MM.1S (cell line): ENCODE results near the gene CEP290.
A peak's percentile ranks its signal among the peaks of the same experiment; 100 is the strongest.

Experiments used
- DNase-seq: peaks from one replicate; pipeline ENCODE4 v3.0.0-alpha.2; 2015
- H2AFZ ChIP-seq: fragments of 300-600 bp; sonication (generic); 2 replicates; pipeline ENCODE4 v1.6.0; 2016; ENCODE audit warnings: antibody characterized with exemption, low read length
- H3F3A ChIP-seq: fragments of 300-600 bp; sonication (generic); 2 replicates; pipeline ENCODE4 v1.6.1; 2016; ENCODE audit warnings: mild to moderate bottlenecking, antibody characterized with exemption, low read length, moderate library complexity, mixed read lengths; ENCODE audit not compliant: insufficient read depth
- H3K27ac ChIP-seq: fragments of 300-600 bp; sonication (generic); 2 replicates; pipeline ENCODE4 v1.5.1; 2016; ENCODE audit warnings: mild to moderate bottlenecking, low read length
- H3K27me3 ChIP-seq: fragments of 300-600 bp; sonication (generic); replicated peaks from 2 replicates; pipeline ENCODE4 v1.6.0; 2016; ENCODE audit warnings: low read length; ENCODE audit not compliant: insufficient read depth
- H3K36me3 ChIP-seq: fragments of 300-600 bp; sonication (generic); replicated peaks from 2 replicates; pipeline ENCODE4 v1.6.1; 2016; ENCODE audit warnings: mild to moderate bottlenecking, low read length, mixed read lengths; ENCODE audit not compliant: insufficient read depth
- H3K4me1 ChIP-seq: fragments of 300-600 bp; sonication (generic); 2 replicates; pipeline ENCODE4 v1.6.1; 2016; ENCODE audit warnings: low read length, mixed read lengths
- H3K4me2 ChIP-seq: fragments of 300-600 bp; sonication (generic); 2 replicates; pipeline ENCODE4 v1.6.0; 2016; ENCODE audit warnings: low read depth, low read length
- H3K4me3 ChIP-seq: fragments of 300-600 bp; sonication (generic); 2 replicates; pipeline ENCODE4 v1.5.1; 2016; ENCODE audit warnings: low read length, mixed read lengths
- H3K79me2 ChIP-seq: fragments of 300-600 bp; sonication (generic); 2 replicates; pipeline ENCODE4 v1.6.1; 2016; ENCODE audit warnings: mixed run types, low read length, mixed read lengths
- H3K9ac ChIP-seq: fragments of 300-600 bp; sonication (generic); 2 replicates; pipeline ENCODE4 v1.6.1; 2016; ENCODE audit warnings: low read length, mixed read lengths
- H3K9me2 ChIP-seq: fragments of 300-600 bp; sonication (generic); replicated peaks from 2 replicates; pipeline ENCODE4 v1.6.1; 2016; ENCODE audit warnings: mild to moderate bottlenecking, low read length, mixed read lengths; ENCODE audit not compliant: insufficient read depth
- H3K9me3 ChIP-seq: fragments of 300-600 bp; sonication (generic); replicated peaks from 2 replicates; pipeline ENCODE4 v1.6.1; 2016; ENCODE audit warnings: mild to moderate bottlenecking, low read length, mixed read lengths; ENCODE audit not compliant: insufficient read depth
- H4K20me1 ChIP-seq: fragments of 300-600 bp; sonication (generic); 2 replicates; pipeline ENCODE4 v1.6.1; 2016; ENCODE audit warnings: mild to moderate bottlenecking, low read length, moderate library complexity, mixed read lengths; ENCODE audit not compliant: insufficient read depth
- EZH2 ChIP-seq: fragments of 300-600 bp; sonication (generic); optimal IDR thresholded peaks from 2 replicates; pipeline ENCODE3; 2017; ENCODE audit warnings: low read depth, mild to moderate bottlenecking, antibody characterized with exemption, low read length, mixed read lengths
- EZH2phosphoT487 ChIP-seq: fragments of 300-600 bp; sonication (generic); IDR thresholded peaks from 2 replicates; pipeline ENCODE4 v1.6.1; 2018; ENCODE audit warnings: antibody characterized with exemption, low read length
- TF ChIP-seq, protein P1 (sequence below): fragments of 300-600 bp; sonication (generic); IDR thresholded peaks from 2 replicates; pipeline ENCODE4 v1.5.1; 2016; ENCODE audit warnings: antibody characterized with exemption, low read length, mixed read lengths

CEP290 gene, protein sequence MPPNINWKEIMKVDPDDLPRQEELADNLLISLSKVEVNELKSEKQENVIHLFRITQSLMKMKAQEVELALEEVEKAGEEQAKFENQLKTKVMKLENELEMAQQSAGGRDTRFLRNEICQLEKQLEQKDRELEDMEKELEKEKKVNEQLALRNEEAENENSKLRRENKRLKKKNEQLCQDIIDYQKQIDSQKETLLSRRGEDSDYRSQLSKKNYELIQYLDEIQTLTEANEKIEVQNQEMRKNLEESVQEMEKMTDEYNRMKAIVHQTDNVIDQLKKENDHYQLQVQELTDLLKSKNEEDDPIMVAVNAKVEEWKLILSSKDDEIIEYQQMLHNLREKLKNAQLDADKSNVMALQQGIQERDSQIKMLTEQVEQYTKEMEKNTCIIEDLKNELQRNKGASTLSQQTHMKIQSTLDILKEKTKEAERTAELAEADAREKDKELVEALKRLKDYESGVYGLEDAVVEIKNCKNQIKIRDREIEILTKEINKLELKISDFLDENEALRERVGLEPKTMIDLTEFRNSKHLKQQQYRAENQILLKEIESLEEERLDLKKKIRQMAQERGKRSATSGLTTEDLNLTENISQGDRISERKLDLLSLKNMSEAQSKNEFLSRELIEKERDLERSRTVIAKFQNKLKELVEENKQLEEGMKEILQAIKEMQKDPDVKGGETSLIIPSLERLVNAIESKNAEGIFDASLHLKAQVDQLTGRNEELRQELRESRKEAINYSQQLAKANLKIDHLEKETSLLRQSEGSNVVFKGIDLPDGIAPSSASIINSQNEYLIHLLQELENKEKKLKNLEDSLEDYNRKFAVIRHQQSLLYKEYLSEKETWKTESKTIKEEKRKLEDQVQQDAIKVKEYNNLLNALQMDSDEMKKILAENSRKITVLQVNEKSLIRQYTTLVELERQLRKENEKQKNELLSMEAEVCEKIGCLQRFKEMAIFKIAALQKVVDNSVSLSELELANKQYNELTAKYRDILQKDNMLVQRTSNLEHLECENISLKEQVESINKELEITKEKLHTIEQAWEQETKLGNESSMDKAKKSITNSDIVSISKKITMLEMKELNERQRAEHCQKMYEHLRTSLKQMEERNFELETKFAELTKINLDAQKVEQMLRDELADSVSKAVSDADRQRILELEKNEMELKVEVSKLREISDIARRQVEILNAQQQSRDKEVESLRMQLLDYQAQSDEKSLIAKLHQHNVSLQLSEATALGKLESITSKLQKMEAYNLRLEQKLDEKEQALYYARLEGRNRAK (N-terminal part only)

DNA sequence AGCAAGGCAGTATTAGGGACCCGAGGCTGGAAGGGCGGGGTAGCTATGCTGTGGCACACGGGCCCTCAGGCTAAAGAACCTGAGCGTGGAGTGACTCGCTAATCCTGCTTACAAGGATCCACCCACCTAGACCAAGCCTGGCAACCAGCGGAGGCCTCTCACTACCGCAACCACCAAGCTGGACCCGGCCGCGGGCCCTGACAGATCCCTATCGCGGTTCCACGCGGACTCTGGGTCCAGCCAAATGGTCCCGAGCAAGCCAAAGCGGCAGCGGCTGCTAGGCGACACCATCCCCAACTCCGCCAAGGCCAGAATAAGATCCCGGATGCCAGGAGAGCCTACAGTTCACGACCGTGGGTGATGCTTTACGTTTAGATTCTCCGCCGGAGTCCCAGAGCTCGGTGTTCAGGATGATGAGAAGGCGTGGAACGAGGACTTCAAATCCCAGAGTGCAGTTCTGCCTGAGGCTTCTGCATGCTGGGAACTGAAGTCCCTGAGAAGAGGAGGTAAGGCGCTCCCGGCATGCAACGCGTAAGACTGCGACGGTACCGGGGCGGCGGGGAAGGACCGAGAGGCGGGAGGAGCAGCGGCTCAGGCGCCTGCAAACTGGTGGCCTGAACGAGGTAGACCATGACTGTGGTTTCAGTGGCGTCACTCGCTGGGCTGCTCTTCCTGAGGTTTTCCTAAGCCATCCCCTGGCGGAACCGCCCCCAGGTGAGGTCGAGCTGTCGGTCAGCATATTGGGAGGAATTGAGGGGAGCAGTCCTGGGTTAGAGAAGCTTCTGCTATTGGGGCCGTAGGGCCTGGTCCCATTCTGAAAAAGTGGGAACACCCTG is at the start of gene CEP290, which contains the start of gene TMTC3:
CEP290 (minus strand) TSS at position 315 of the 836 bp plus-strand sequence. CDS start 781 bp downstream, outside the sequence.
TMTC3 (plus strand) TSS at position 534 of the 836 bp plus-strand sequence. CDS start 6,009 bp downstream, outside the sequence.
- Histone ChIP-seq H3K27me3 (no peaks in the 10 kb centered on the region), H3K9me3 (no peaks in the 10 kb centered on the region), H3K27ac (peak within 1 kb of the TSS; percentile 75), H3K36me3 (no peaks in the 10 kb centered on the region), H3F3A (peaks cover 7% of the 10 kb centered on the region; the same call in 1 of the 2 replicates), H3K9me2 (no peaks in the 10 kb centered on the region), H4K20me1 (no peaks in the 10 kb centered on the region), H3K4me1 (peaks cover 7% of the 10 kb centered on the region; the same call in 1 of the 2 replicates), H2AFZ (peak within 1 kb of the TSS; percentile 83), H3K4me2 (peak within 1 kb of the TSS; percentile 91), H3K9ac (peak within 1 kb of the TSS; percentile 83), H3K79me2 (peaks cover 39% of the 10 kb centered on the region), H3K4me3 (peak within 1 kb of the TSS; percentile 91)
- TF ChIP-seq EZH2phosphoT487 (no peak), EZH2 (no peak)
- TF ChIP-seq, protein P1, sequence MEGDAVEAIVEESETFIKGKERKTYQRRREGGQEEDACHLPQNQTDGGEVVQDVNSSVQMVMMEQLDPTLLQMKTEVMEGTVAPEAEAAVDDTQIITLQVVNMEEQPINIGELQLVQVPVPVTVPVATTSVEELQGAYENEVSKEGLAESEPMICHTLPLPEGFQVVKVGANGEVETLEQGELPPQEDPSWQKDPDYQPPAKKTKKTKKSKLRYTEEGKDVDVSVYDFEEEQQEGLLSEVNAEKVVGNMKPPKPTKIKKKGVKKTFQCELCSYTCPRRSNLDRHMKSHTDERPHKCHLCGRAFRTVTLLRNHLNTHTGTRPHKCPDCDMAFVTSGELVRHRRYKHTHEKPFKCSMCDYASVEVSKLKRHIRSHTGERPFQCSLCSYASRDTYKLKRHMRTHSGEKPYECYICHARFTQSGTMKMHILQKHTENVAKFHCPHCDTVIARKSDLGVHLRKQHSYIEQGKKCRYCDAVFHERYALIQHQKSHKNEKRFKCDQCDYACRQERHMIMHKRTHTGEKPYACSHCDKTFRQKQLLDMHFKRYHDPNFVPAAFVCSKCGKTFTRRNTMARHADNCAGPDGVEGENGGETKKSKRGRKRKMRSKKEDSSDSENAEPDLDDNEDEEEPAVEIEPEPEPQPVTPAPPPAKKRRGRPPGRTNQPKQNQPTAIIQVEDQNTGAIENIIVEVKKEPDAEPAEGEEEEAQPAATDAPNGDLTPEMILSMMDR: no peak
- peak; percentile 99 for DNase-seq

DNA sequence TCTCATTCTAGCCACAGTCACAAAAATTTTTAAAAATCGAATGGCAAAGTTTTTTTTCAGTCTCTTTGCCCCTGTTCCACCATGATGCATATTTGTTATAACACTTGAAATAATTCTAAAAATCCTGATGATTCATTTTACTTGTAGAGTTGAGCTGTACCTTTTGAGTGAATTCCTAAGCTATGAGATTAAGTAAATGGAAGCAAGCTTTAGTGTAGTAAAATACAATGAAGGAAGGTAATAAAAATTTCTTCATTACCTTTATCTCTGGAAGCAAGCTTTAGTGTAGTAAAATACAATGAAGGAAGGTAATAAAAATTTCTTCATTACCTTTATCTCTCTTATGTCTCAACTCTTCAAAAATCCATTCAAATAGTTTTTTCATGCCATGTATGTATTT is 46.3 kb upstream of the CEP290 start:
- TF ChIP-seq, protein P1: no peak
- TF ChIP-seq EZH2phosphoT487 (no peak), EZH2 (no peak)

More for the DNA sequence above, 46.3 kb upstream of the CEP290 start:
- H3K4me3 ChIP-seq: no peak overlapping the region
- H3K4me1 ChIP-seq: no peaks in the 10 kb centered on the region
- H3K9me2 ChIP-seq: no peaks in the 10 kb centered on the region
- no peak for DNase-seq
- H4K20me1 ChIP-seq: no peaks in the 10 kb centered on the region
- H3K9ac ChIP-seq: no peak overlapping the region
- H3F3A ChIP-seq: no peaks in the 10 kb centered on the region
- H3K4me2 ChIP-seq: no peak overlapping the region
- no peak overlapping the region for H3K27ac ChIP-seq
- H2AFZ ChIP-seq: no peak overlapping the region
- no peaks in the 10 kb centered on the region for H3K27me3 ChIP-seq
- H3K79me2 ChIP-seq: no peaks in the 10 kb centered on the region
- H3K36me3 ChIP-seq: no peaks in the 10 kb centered on the region; the same call in 1 of the 2 replicates
- H3K9me3 ChIP-seq: no peaks in the 10 kb centered on the region
